Suprapubic skin (tissue), 3 donors: Measurements from ENCODE around the gene C20orf96.
A peak's percentile ranks its signal among the peaks of the same experiment; 100 is the strongest.

ENCODE experiments used
- POLR2A ChIP-seq, 2 donors: fragments of 450-650 bp; IDR thresholded peaks; one replicate each; pipeline ENCODE4 v1.6.1; 2017; ENCODE audit warnings: antibody characterized with exemption in 2 of 2, mild to moderate bottlenecking in 2 of 2, moderate library complexity in 2 of 2
- TF ChIP-seq, protein P1 (sequence below), 2 donors: fragments of 200-600 bp in 1 of 2; fragments of 450-650 bp in 1 of 2; sonication (generic) in 1 of 2; IDR thresholded peaks; one replicate each; pipeline ENCODE4 v1.5.1; 2016 to 2019; ENCODE audit warnings: antibody characterized with exemption in 2 of 2, mild to moderate bottlenecking in 1 of 2, moderate library complexity in 1 of 2

DNA sequence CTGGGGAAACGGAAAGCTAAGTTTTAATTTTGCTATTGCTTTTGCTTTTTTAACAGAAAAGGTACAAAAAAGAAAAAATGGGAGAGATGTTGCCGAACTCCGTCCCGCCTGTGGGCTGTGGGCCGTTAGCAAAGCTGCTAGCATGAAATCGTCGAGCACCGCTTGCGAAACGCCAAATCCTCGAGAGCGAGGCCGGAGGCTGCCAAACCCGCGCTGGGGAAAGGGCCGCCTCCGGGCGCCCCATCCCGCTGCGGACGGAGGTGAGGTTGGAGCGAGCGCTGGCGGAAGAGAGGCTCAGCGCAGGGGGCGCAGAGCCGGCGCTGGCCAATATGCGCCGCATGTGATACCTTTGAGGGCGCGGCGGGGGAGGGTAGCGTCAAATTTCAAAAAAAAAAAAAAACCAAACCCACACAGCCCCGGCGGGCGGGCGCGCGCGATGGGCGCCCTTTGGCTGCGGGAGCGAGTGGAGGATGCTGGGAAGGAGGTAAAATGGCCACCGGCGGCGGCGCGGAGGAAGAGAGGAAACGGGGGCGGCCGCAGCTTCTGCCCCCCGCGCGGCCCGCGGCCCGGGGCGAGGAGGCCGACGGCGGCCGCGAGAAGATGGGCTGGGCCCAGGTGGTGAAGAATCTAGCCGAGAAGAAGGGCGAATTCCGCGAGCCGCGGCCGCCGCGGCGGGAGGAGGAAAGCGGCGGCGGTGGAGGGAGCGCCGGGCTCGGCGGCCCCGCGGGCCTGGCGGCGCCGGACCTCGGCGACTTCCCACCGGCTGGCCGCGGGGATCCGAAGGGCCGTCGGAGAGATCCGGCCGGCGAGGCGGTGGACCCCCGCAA, 6.8 kb upstream of the C20orf96 start, which contains the start of gene ZCCHC3:
- TF ChIP-seq, protein P1, sequence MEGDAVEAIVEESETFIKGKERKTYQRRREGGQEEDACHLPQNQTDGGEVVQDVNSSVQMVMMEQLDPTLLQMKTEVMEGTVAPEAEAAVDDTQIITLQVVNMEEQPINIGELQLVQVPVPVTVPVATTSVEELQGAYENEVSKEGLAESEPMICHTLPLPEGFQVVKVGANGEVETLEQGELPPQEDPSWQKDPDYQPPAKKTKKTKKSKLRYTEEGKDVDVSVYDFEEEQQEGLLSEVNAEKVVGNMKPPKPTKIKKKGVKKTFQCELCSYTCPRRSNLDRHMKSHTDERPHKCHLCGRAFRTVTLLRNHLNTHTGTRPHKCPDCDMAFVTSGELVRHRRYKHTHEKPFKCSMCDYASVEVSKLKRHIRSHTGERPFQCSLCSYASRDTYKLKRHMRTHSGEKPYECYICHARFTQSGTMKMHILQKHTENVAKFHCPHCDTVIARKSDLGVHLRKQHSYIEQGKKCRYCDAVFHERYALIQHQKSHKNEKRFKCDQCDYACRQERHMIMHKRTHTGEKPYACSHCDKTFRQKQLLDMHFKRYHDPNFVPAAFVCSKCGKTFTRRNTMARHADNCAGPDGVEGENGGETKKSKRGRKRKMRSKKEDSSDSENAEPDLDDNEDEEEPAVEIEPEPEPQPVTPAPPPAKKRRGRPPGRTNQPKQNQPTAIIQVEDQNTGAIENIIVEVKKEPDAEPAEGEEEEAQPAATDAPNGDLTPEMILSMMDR (IDR thresholded peaks at IDR 0.05) = no peak
- peak in 1 of 2 donors; percentile 58 for TF ChIP-seq POLR2A (IDR thresholded peaks at IDR 0.05)
